Stimulated activated CD8-positive, alpha-beta memory T cell treated with anti-CD3 and anti-CD28 coated beads, Interleukin-4, amount 100 ng/mL, for 4 hours (primary cell): ENCODE results near the gene CERS1.
"Not testable (repeated sequence)": the region's sequence is repeated elsewhere in the genome, so short reads cannot be mapped to it uniquely, and the experiment has no call there.

Experiments used
- DNase-seq, 2 donors: peaks; one replicate each; pipeline ENCODE4 v3.0.0-alpha.2; 2020; ENCODE audit warnings: low read depth in 2 of 2, low spot score in 1 of 2

The CERS1 gene

GRCh38 chr19:18919086-18919899 lies 23.3 kb upstream of the CERS1 start, which contains the start of the genes COPE and DDX49:
Gene COPE (minus strand): TSS chr19:18919387. CDS start chr19:18919348, 39 bp downstream.
Gene DDX49 (plus strand): TSS chr19:18919715. CDS start chr19:18919742, 27 bp downstream.
- peak; percentile 94 to 97 for DNase-seq

DNA sequence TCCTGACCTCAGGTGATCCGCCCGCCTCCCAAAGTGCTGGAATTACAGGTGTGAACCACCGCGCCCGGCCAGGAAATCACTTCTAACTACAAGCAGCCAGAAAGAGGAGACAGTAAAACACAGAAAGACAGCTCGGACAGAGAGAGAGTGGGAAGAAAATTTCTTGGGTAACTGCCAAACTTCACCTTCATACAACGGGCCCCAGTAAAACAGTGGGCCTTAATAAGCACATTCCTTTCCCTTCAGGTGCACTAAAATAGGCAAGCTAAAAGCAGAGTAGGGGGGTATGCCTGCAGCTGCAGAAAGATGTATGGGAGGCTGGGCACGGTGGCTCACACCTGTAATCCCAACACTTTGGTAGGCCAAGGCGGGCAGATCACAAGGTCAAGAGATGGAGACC lies 21.6 kb upstream of the CERS1 start:
- DNase-seq = not testable (repeated sequence)

- no peak for DNase-seq
These were observed 19.7 kb upstream of the CERS1 start for GRCh38 chr19:18915639-18916038.

DNA sequence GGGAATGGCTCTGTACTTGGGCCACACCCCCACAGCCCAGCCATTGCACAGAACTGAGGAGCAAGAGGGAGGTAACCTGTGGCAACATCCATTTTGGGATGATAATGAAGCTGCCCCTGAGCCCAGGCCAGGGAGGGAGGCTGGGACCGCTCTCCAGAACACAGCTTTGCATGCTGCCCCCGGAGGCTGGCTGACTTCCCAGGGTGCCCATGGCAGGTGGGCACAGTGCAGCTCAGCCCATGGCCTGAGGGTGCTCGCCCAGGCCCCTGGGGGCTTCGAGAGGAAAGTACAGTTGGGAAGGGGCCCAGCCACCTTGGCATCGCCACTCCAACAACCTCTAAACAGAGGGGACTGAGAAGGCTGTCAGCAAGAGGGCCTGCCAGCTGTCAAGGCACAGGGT lies 17.5 kb upstream of the CERS1 start:
- no peak for DNase-seq

GRCh38 chr19:18912933-18913332 lies 17.0 kb upstream of the CERS1 start:
- DNase-seq = no peak

GRCh38 chr19:18910801-18911436 lies 15.0 kb upstream of the CERS1 start:
- DNase-seq = no peak

- DNase-seq = no peak
These were observed 14.1 kb upstream of the CERS1 start for GRCh38 chr19:18910010-18910409.

DNA sequence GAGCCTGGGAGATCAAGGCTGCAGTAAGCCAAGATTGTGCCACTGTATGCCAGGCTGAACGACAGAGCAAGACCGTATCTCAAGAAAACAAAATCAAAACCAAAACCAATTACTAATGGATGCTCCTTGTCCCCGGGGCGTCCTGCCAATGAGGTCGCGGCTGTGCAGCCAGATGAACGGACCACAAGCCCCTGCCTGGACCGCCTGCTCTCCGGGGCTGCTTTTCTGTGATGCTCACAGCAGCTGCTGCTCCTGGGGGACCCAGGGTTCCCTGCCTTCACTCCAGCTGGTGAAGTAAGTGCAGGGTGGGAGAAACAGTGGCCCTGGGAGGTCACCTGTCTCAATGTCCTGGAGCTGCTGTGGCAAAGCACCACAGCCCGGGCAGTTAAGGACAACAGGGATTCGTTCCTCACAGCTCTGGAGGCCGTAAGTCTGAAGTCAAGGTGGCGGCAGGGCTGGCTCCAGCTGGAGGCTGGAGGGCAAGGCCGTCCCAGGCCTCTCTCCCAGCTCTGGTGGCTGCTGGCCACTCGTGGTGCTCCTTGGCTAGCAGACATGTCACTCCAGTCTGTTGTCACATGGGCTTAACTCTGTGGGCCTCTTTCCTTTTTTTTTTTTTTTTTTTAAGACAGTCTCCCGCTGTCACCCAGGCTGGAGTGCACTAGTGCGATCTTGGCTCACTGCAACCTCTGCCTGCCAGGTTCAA lies 13.1 kb upstream of the CERS1 start:
- no peak for DNase-seq

- DNase-seq = no peak
These were observed 10.9 kb upstream of the CERS1 start for GRCh38 chr19:18906605-18907519.

GRCh38 chr19:18905513-18906236 lies 9.7 kb upstream of the CERS1 start:
- DNase-seq = no peak

DNA sequence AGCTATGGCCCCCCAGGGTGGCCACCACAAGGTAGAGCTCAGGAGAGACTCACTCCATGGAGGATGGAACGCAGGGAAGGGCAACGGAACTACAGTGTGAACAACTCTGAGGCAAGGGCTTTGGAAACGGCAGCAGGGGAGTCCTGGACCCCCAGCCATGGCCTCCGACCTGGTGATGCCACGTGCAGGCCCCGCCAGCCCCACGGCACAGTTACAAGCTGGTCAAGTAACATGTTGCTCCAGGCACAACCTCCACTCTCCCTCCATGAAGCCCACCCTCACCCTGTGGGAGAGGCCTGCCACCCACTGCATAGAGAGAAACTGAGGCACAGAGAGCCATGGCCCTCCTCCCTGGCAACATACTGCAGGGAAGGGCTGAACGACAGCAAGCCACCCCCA lies 9.1 kb upstream of the CERS1 start:
- no peak for DNase-seq

DNA sequence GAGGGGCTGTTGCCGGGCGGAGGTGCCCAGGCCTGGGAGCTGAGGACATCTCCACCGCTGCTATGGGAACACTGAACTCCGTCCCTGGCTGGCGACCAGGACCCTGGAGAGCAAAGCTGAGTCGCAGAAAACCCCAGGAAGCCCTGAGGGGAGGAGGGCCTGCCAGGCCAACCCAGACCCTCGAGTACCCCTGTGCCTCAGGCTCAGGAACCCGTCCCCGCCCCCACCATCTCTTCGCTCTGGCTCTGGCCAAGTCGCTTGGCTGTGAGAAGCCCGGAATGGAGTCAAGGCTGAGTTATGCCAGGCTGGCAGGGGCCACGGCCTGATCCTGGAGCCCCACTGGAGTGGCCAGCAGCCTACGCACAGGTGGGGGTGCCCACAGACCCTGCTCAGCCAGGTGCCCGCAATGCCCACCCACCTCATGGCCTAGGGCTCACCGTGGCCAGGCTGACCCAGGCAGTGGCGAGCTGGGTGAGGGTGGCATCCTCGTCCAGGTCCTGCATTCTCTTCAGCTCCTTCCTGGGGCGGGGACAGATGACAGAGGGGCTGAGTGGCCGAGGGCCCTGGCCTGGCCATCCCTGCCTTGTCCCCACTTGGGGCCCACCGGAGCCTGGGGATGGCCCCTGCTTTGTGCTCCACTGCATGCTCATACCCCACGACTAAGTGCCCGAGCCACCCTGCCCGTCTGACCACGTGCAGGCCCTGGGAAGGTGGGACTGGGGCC lies 8.5 kb upstream of the CERS1 start:
- no peak for DNase-seq

DNA sequence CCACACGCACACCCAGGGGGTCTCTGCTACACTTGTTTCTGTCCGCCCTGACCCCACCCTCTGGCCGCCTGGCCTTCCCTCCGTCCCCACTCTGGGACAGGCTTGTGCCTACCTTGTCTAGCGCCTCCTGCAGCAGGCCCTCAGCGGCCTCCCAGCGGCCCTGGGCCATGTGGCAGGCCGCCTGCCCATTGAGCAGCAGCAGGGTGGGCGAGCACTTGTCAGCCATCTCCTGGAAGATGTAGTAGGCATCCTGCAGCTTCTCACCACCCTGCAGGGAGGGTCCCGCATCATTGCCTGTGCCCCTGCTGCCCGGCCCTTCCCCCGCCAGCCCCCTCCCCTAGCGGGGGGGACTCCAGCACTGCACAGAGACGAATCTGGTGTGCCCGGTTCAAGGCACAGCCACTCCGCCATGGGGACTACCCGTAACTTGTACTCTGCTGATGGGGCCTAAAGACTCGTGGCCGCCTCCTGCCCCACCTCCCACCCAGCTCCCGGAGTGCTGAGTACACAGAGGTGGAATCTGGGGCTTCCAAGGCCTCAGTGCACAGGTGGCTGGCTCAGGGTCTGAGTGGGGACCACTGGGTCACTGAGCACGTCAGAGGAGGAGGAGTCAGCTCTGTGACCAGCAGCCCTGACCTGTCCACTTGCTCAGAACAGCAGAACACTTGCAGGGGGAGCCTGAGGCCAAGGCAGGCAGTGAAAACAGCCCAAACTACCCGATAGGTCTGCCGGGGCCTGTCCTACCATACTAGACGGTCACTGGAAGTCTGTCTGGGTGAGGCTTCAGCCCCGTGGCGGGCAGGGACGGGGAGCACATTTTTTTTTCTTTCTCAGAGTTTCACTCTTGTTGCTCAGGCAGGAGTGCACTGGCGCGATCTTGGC lies 7.4 kb upstream of the CERS1 start:
- DNase-seq = no peak

DNA sequence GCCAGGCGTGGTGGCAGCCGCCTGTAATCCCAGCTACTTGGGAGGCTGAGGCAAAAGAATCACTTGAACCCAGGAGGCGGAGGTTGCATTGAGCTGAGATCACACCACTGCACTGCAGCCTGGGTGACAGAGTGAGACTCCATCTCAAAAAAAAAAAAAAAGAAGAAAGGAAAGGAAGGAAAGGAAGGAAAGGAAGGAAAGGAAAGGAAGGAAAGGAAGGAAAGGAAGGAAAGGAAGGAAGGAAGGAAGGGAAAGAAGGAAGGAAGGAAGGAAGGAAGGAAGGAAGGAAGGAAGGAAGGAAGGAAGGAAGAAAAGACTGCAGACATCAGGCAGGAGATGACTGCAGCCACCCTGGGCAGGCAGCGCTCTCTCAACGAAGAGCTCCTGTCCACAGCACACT lies 6.6 kb upstream of the CERS1 start:
- not testable (repeated sequence) for DNase-seq

DNA sequence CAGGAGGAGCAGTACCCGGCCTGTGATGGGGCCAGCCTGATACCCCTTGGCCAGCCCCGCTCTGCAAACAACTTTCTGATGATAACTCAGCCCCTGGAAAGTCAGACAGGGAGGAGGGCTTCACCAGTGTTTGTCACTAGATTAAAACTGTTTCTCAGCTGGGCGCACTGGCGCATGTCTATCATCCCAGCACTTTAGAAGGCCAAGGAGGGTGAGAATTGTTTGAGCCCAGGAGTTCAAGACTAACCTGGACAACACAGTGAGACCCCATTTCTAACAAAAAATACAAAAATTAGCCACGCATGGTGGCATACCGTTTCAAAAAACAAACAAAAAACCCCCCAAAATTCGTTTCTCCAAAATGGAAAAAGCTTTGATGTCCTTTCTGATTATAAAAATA lies 5.5 kb upstream of the CERS1 start:
- no peak for DNase-seq

GRCh38 chr19:18900700-18901481 lies 4.9 kb upstream of the CERS1 start:
- no peak for DNase-seq

GRCh38 chr19:18899624-18900560 lies 3.9 kb upstream of the CERS1 start:
- no peak for DNase-seq
